WTC11 (cell line): ENCODE results near the gene PCP2. TPM values are rescaled to one million over a fixed set of nuclear protein-coding genes. Genes with fewer than 3 reads are reported as not detected.
A peak's percentile ranks its signal among the peaks of the same experiment; 100 is the strongest.

Experiments
- ATAC-seq: fragments of 200-7000 bp; cut with Tn5 transposase; 2 replicates; pipeline ENCODE4 v1.10.0; 2021; ENCODE audit warnings: mild to moderate bottlenecking, moderate library complexity
- CTCF ChIA-PET: fragments of 300-600 bp; sonication (Branson Sonifier 250); formaldehyde crosslinking; loops from one replicate; lab custom pipeline; 2021; ENCODE audit warnings: antibody characterized with exemption; lab: Charles Lee
- POLR2A ChIA-PET: fragments of 350-600 bp; sonication (Branson Sonifier 250); formaldehyde crosslinking; loops from one replicate; lab custom pipeline; 2021; ENCODE audit warnings: antibody characterized with exemption; lab: Charles Lee
- DNase-seq: peaks from one replicate; pipeline ENCODE4 v3.0.0; 2021; ENCODE audit warnings: low spot score
- H3K27ac Mint-ChIP-seq: 2 replicates; pipeline ENCODE4 v1.8.0; 2021; ENCODE audit warnings: mixed read lengths
- H3K27me3 Mint-ChIP-seq: 2 replicates; pipeline ENCODE4 v1.8.0; 2021; ENCODE audit warnings: low read depth, mild to moderate bottlenecking, moderate library complexity, mixed read lengths
- H3K36me3 Mint-ChIP-seq: 2 replicates; pipeline ENCODE4 v1.8.0; 2021; ENCODE audit warnings: mixed read lengths
- H3K4me1 Mint-ChIP-seq: 2 replicates; pipeline ENCODE4 v1.8.0; 2022; ENCODE audit warnings: mixed read lengths
- H3K4me3 Mint-ChIP-seq: 2 replicates; pipeline ENCODE4 v1.8.0; 2021; ENCODE audit warnings: mild to moderate bottlenecking, moderate library complexity, mixed read lengths
- H3K9me3 Mint-ChIP-seq: 2 replicates; pipeline ENCODE4 v1.8.0; 2021; ENCODE audit warnings: mixed read lengths
- CDX4 ChIP-seq: fragments of 250-450 bp; sonication (Bioruptor Pico); IDR thresholded peaks from 2 replicates; pipeline ENCODE4 v1.9.0; 2021; ENCODE audit warnings: moderate library complexity, mild to moderate bottlenecking, inconsistent platforms, borderline replicate concordance
- CREB1 ChIP-seq: sonication (generic); formaldehyde crosslinking; IDR thresholded peaks from 2 replicates; pipeline ENCODE4 v1.8.0; 2023; ENCODE audit warnings: mild to moderate bottlenecking, missing genetic modification reagents
- ERG ChIP-seq: fragments of 250-450 bp; sonication (Bioruptor Pico); IDR thresholded peaks from 2 replicates; pipeline ENCODE4 v1.8.0; 2021; ENCODE audit warnings: mild to moderate bottlenecking
- FOXK1 ChIP-seq: sonication (generic); formaldehyde crosslinking; IDR thresholded peaks from 2 replicates; pipeline ENCODE4 v1.8.0; 2022; ENCODE audit warnings: mild to moderate bottlenecking, moderate library complexity, missing genetic modification reagents
- IRF1 ChIP-seq: sonication (generic); formaldehyde crosslinking; IDR thresholded peaks from 2 replicates; pipeline ENCODE4 v1.8.0; 2023; ENCODE audit warnings: missing genetic modification reagents
- MAX ChIP-seq: sonication (generic); formaldehyde crosslinking; IDR thresholded peaks from 2 replicates; pipeline ENCODE4 v1.8.0; 2022; ENCODE audit warnings: mild to moderate bottlenecking, missing genetic modification reagents
- NR1H2 ChIP-seq: sonication (generic); formaldehyde crosslinking; IDR thresholded peaks from 2 replicates; pipeline ENCODE4 v1.9.0; 2021; ENCODE audit warnings: mild to moderate bottlenecking, moderate library complexity, missing genetic modification reagents
- PREB ChIP-seq: sonication (generic); formaldehyde crosslinking; IDR thresholded peaks from 2 replicates; pipeline ENCODE4 v1.8.1; 2022; ENCODE audit warnings: mild to moderate bottlenecking, missing genetic modification reagents, moderate library complexity, borderline replicate concordance
- SMAD4 ChIP-seq: sonication (generic); formaldehyde crosslinking; IDR thresholded peaks from 2 replicates; pipeline ENCODE4 v1.8.0; 2022; ENCODE audit warnings: mild to moderate bottlenecking, missing genetic modification reagents
- SP1 ChIP-seq: sonication (generic); formaldehyde crosslinking; conservative IDR thresholded peaks from 2 replicates; pipeline ENCODE4 v1.8.1; 2022; ENCODE audit warnings: missing genetic modification reagents
- TEAD1 ChIP-seq: sonication (generic); formaldehyde crosslinking; IDR thresholded peaks from 2 replicates; pipeline ENCODE4 v1.8.0; 2022; ENCODE audit warnings: mild to moderate bottlenecking, missing genetic modification reagents
- TEAD4 ChIP-seq: sonication (generic); formaldehyde crosslinking; IDR thresholded peaks from 2 replicates; pipeline ENCODE4 v1.8.0; 2022; ENCODE audit warnings: mild to moderate bottlenecking, missing genetic modification reagents
- USF1 ChIP-seq: sonication (generic); formaldehyde crosslinking; IDR thresholded peaks from 2 replicates; pipeline ENCODE4 v1.8.0; 2022; ENCODE audit warnings: mild to moderate bottlenecking, missing genetic modification reagents
- ZBTB21 ChIP-seq: sonication (generic); formaldehyde crosslinking; IDR thresholded peaks from 2 replicates; pipeline ENCODE4 v1.8.1; 2023; ENCODE audit warnings: mild to moderate bottlenecking, missing genetic modification reagents, borderline replicate concordance
- ZBTB43 ChIP-seq: sonication (generic); formaldehyde crosslinking; IDR thresholded peaks from 2 replicates; pipeline ENCODE4 v1.8.1; 2023; ENCODE audit warnings: mild to moderate bottlenecking, missing genetic modification reagents
- ZNF219 ChIP-seq: sonication (generic); formaldehyde crosslinking; IDR thresholded peaks from 2 replicates; pipeline ENCODE4 v1.8.0; 2023; ENCODE audit warnings: missing genetic modification reagents, mild to moderate bottlenecking, borderline replicate concordance
- ZNF232 ChIP-seq: sonication (generic); formaldehyde crosslinking; IDR thresholded peaks from 2 replicates; pipeline ENCODE4 v1.8.0; 2022; ENCODE audit warnings: mild to moderate bottlenecking, missing genetic modification reagents
- ZNF532 ChIP-seq: fragments of 250-450 bp; sonication (Bioruptor Pico); IDR thresholded peaks from 2 replicates; pipeline ENCODE4 v1.9.0; 2021; ENCODE audit warnings: mild to moderate bottlenecking, borderline replicate concordance
- total RNA-seq: library from RNA; stranded (reverse); gene quantifications from 3 replicates; pipeline ENCODE4 v1.2.3, GENCODE V29; 2021

The PCP2 gene
- total RNA-seq, 1 experiment from 2014 or later, result 0.48 TPM

- Mint-ChIP-seq H3K9me3 (peaks cover under 1% of the 10 kb centered on the region), H3K4me1 (peaks cover 9% of the 10 kb centered on the region), H3K27me3 (peaks cover 43% of the 10 kb centered on the region), H3K36me3 (peaks cover 11% of the 10 kb centered on the region), H3K27ac (no peak overlapping the region), H3K4me3 (no peak overlapping the region)
- 0 out of 2 replicates have a peak, but pooled peaks have one; percentile 28 for TF ChIP-seq SMAD4 (CRISPR knock-in tag)
- TF ChIP-seq FOXK1 (CRISPR knock-in tag), result no peak
- TF ChIP-seq USF1, result peak; percentile 42; the same call in 1 of the 2 replicates
- TF ChIP-seq IRF1 (CRISPR knock-in tag), result no peak
- ChIA-PET CTCF (interaction anchor here (1.7 kb wide), 1 partner anchor 120 kb away, joined by 10 read pairs; no protein-coding TSS in a partner anchor), POLR2A (no interaction called here)
- ATAC-seq (no peak), DNase-seq (no peak)
These were observed 45.6 kb upstream of the PCP2 start for GRCh38 chr19:7678971-7679751.

GRCh38 chr19:7677669-7678311, 44.3 kb upstream of the PCP2 start:
- DNase-seq, result no peak
- ChIA-PET POLR2A (no interaction called here), CTCF (interaction anchor here (0.9 to 1.7 kb wide), 3 partner anchors 36 to 122 kb away, joined by 3 to 10 read pairs (median 9); no protein-coding TSS in a partner anchor)
- Mint-ChIP-seq H3K27ac (no peak overlapping the region), H3K9me3 (peaks cover 5% of the 10 kb centered on the region), H3K27me3 (peaks cover 57% of the 10 kb centered on the region), H3K36me3 (peaks cover 5% of the 10 kb centered on the region), H3K4me1 (peaks cover 9% of the 10 kb centered on the region), H3K4me3 (no peak overlapping the region)
- ATAC-seq, result no peak
- TF ChIP-seq NR1H2 (CRISPR knock-in tag), result no peak
- no peak for TF ChIP-seq ERG
- no peak for TF ChIP-seq TEAD1 (CRISPR knock-in tag)
- no peak for TF ChIP-seq PREB (CRISPR knock-in tag)
- no peak for TF ChIP-seq IRF1 (CRISPR knock-in tag)
- TF ChIP-seq ZNF219 (CRISPR knock-in tag), result no peak
- no peak for TF ChIP-seq ZNF532 (CRISPR knock-in tag)
- no peak for TF ChIP-seq MAX (CRISPR knock-in tag)
- no peak for TF ChIP-seq ZBTB21 (CRISPR knock-in tag)
- TF ChIP-seq ZNF232 (CRISPR knock-in tag), result no peak
- TF ChIP-seq ZBTB43 (CRISPR knock-in tag), result no peak
- no peak for TF ChIP-seq USF1
- no peak for TF ChIP-seq SP1 (CRISPR knock-in tag)
- TF ChIP-seq CDX4 (CRISPR knock-in tag), result no peak
- no peak for TF ChIP-seq CREB1 (CRISPR knock-in tag)
- TF ChIP-seq TEAD4, result no peak
- no peak for TF ChIP-seq SMAD4 (CRISPR knock-in tag)
